Endothelial cell of umbilical vein (primary cell): ENCODE data around the gene PGAP6. TPM values are rescaled to one million over a fixed set of nuclear protein-coding genes. Genes with fewer than 3 reads are reported as not detected.

Experiments
- BruUV-seq: library from RNA; stranded (reverse); fragments of 400-500 nt; replicated peaks from 2 replicates; lab custom pipeline; 2021; lab: Mats Ljungman, UMichigan
- CTCF ChIA-PET: fragments of 300-600, 350-600 bp; sonication (Branson Sonifier 250); formaldehyde crosslinking; loops from one replicate; lab custom pipeline; 2021; ENCODE audit warnings: antibody characterized with exemption, inconsistent platforms; lab: Charles Lee
- POLR2A ChIA-PET: fragments of 300-600, 350-600 bp; sonication (Branson Sonifier 250); formaldehyde crosslinking; loops from one replicate; lab custom pipeline; 2021; ENCODE audit warnings: antibody characterized with exemption, inconsistent platforms; lab: Charles Lee
- DNase-seq: peaks from one replicate; pipeline ENCODE4 v3.0.0-alpha.2; 2011; ENCODE audit warnings: low read depth, low spot score
- FAIRE-seq: peaks from 2 replicates; lab custom pipeline; 2011; peaks lifted over from hg19 to GRCh38; lab: Jason Lieb, UNC
- H2AFZ ChIP-seq: 2 replicates; pipeline ENCODE4 v1.6.0; 2012; ENCODE audit warnings: low read depth, low read length, control low read depth, inconsistent platforms
- H3K27ac ChIP-seq: 2 replicates; pipeline ENCODE4 v1.5.1; 2011; ENCODE audit warnings: low read depth, mild to moderate bottlenecking, control low read depth, low read length, moderate library complexity; ENCODE audit not compliant: insufficient read depth
- H3K27me3 ChIP-seq, 2 experiments: 2 replicates each; pipeline versions ENCODE4 v1.6.0 to v1.6.1; 2011; ENCODE audit warnings: low read length in 2 of 2, mixed read lengths in 1 of 2; ENCODE audit not compliant: control insufficient read depth in 2 of 2, insufficient read depth in 2 of 2
- H3K36me3 ChIP-seq, 2 experiments: 2 replicates in 1 of 2; 3 replicates in 1 of 2; pipeline ENCODE4 v1.5.1; 2011; ENCODE audit warnings: low read length in 2 of 2, mild to moderate bottlenecking in 1 of 2, moderate library complexity in 1 of 2; ENCODE audit not compliant: control insufficient read depth in 2 of 2, insufficient read depth in 2 of 2; ENCODE audit errors: extremely low read depth in 1 of 2
- H3K4me1 ChIP-seq: 3 replicates; pipeline ENCODE4 v1.5.1; 2011; ENCODE audit warnings: mild to moderate bottlenecking, low read length; ENCODE audit not compliant: control insufficient read depth, insufficient read depth; ENCODE audit errors: extremely low read depth
- H3K4me2 ChIP-seq: 2 replicates; pipeline ENCODE4 v1.6.1; 2011; ENCODE audit warnings: low read length, control low read depth, mixed read lengths; ENCODE audit not compliant: insufficient read depth
- H3K4me3 ChIP-seq, 3 experiments: fragments of 200-600 bp in 1 of 3; sonication (generic), shearing (Covaris generic) in 1 of 3; replicated peaks in 1 of 3; 2 replicates each; pipeline ENCODE4 v1.5.1; 2011 to 2016; ENCODE audit warnings: control low read depth in 3 of 3, low read length in 3 of 3, mild to moderate bottlenecking in 2 of 3, inconsistent platforms in 1 of 3, low read depth in 1 of 3, moderate library complexity in 1 of 3; ENCODE audit not compliant: insufficient read depth in 1 of 3
- H3K79me2 ChIP-seq: 2 replicates; pipeline ENCODE4 v1.6.0; 2012; ENCODE audit warnings: low read length, inconsistent platforms; ENCODE audit not compliant: control insufficient read depth, insufficient read depth
- H3K9ac ChIP-seq: replicated peaks from 2 replicates; pipeline ENCODE3; 2011; ENCODE audit warnings: low read length, control low read depth; ENCODE audit not compliant: insufficient read depth; ENCODE audit errors: extremely low read depth
- H3K9me1 ChIP-seq: replicated peaks from 3 replicates; pipeline ENCODE4 v1.6.0; 2011; ENCODE audit warnings: mild to moderate bottlenecking, low read length; ENCODE audit not compliant: control insufficient read depth, insufficient read depth; ENCODE audit errors: extremely low read depth
- H3K9me3 ChIP-seq: replicated peaks from 2 replicates; pipeline ENCODE4 v1.5.1; 2012; ENCODE audit warnings: low read length, inconsistent platforms; ENCODE audit not compliant: control insufficient read depth, insufficient read depth
- H4K20me1 ChIP-seq: replicated peaks from 2 replicates; pipeline ENCODE3; 2011; ENCODE audit warnings: mild to moderate bottlenecking, low read length; ENCODE audit not compliant: control insufficient read depth, insufficient read depth; ENCODE audit errors: extremely low read depth
- EZH2 ChIP-seq: IDR thresholded peaks from 2 replicates; pipeline ENCODE4 v1.6.1; 2012; ENCODE audit warnings: borderline replicate concordance, low read depth, mild to moderate bottlenecking, moderate library complexity, low read length, inconsistent platforms; ENCODE audit not compliant: severe bottlenecking
- FOS ChIP-seq: IDR thresholded peaks from 2 replicates; pipeline ENCODE4 v1.6.1; 2011; ENCODE audit warnings: mild to moderate bottlenecking, low read length, moderate library complexity, borderline replicate concordance; ENCODE audit not compliant: insufficient read depth
- GATA2 ChIP-seq: IDR thresholded peaks from 2 replicates; pipeline ENCODE4 v1.7.0; 2011; ENCODE audit warnings: low read depth, mild to moderate bottlenecking, moderate library complexity, mixed read lengths, low read length; ENCODE audit not compliant: insufficient read length, insufficient read depth
- JUN ChIP-seq: IDR thresholded peaks from 2 replicates; pipeline ENCODE4 v1.6.1; 2011; ENCODE audit warnings: borderline replicate concordance, low read depth; ENCODE audit not compliant: insufficient read length, insufficient read depth
- MYC ChIP-seq: IDR thresholded peaks from one replicate; pipeline ENCODE4 v1.6.1; 2011; ENCODE audit warnings: mild to moderate bottlenecking, low read depth, low read length
- POLR2A ChIP-seq: IDR thresholded peaks from 2 replicates; pipeline ENCODE4 v1.6.1; 2012; ENCODE audit warnings: low read depth, mild to moderate bottlenecking, control low read depth, low read length
- POLR2AphosphoS5 ChIP-seq: IDR thresholded peaks from 2 replicates; pipeline ENCODE4 v1.6.1; 2012; ENCODE audit warnings: low read depth, mild to moderate bottlenecking, control low read depth, low read length, moderate library complexity; ENCODE audit not compliant: insufficient read depth
- dilution Hi-C: fragments of 300-500 bp; cut with MboI; formaldehyde crosslinking; loops from one replicate; pipeline ENCODE4 v1.15.0; 2019; ENCODE audit warnings: low sequenced_read_pairs; ENCODE audit not compliant: extremely low pct_ligation_motif_present
- intact Hi-C: fragments of 100-400 bp; cut with micrococcal nuclease; formaldehyde crosslinking; loops from one replicate; pipeline ENCODE4 v1.10.0; 2022
- polyA plus RNA-seq, 4 experiments: library from polyadenylated mRNA; depleted of rRNA in 3 of 4; stranded (reverse) in 3 of 4; unstranded in 1 of 4; fragments of >200 nt; gene quantifications; 2 replicates each; pipeline versions ENCODE4 v1.2.1 to v1.2.3, GENCODE V29; 2011 to 2012; ENCODE audit warnings: missing spikeins in 1 of 4
- total RNA-seq: library from RNA; stranded (reverse); gene quantifications from 2 replicates; pipeline ENCODE4 v1.2.3, GENCODE V29; 2021
- TF ChIP-seq, protein P1 (sequence below), 2 donors: IDR thresholded peaks; 1 replicate in 1 of 2; 2 replicates in 1 of 2; pipeline ENCODE4 v1.5.1; 2011; ENCODE audit warnings: low read length in 2 of 2, mild to moderate bottlenecking in 2 of 2, moderate library complexity in 2 of 2, control low read depth in 1 of 2, inconsistent platforms in 1 of 2, low read depth in 1 of 2; ENCODE audit not compliant: insufficient read depth in 1 of 2; ENCODE audit errors: extremely low read depth in 1 of 2
- TF ChIP-seq, protein P2 (sequence below): IDR thresholded peaks from 2 replicates; pipeline ENCODE4 v1.6.1; 2011; ENCODE audit not compliant: insufficient read depth, insufficient read length

PGAP6 gene
- total and polyA plus RNA-seq, 2 donors (not counting 3 experiments of a cell fraction or from before 2014, with no cell fraction given): 89.8 to 365 TPM

DNA sequence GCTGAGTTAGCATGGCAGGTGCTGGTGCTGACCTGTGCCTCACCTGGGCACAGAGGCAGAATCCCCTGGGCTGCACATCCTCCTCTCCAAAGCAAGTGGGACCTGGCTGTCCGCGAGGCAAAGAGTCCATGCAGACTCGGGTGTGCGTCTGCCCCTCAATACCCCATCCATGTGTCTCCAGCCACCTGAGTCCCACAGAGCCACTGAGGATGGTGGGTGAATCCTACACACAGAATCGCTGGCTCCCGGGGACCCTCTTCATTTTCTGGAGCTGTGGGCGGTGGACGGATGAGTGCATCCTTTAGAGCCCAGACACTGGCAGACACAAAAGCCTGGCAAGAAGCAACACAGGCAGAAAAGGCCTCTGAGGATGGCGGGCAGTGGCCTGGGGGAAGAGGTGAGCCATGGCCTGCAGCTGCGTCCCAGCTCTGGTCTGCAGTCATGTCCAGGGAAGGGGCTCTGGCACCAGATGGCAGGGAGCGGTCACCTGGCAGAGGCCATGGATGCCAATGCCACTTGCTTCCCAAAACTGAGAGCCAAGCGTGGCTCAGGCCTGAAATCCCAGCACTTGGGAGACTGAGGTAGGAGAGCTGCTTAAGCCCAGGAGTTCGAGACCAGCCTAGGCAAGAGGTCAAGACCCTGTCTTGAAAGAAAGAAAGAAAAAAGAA, 59.2 kb downstream of the PGAP6 start:
- CTCF ChIA-PET: interaction anchor here (1.4 kb wide), 1 partner anchor 15 kb away, joined by 3 read pairs; no protein-coding TSS in a partner anchor
- Histone ChIP-seq H3K4me3 (no peak overlapping the region), H3K79me2 (peaks cover 68% of the 10 kb centered on the region), H4K20me1 (no peaks in the 10 kb centered on the region), H3K4me2 (no peak overlapping the region), H3K27me3 (no peaks in the 10 kb centered on the region), H3K27ac (no peak overlapping the region), H3K9ac (no peak overlapping the region), H3K4me1 (peaks cover 10% of the 10 kb centered on the region), H3K9me3 (no peaks in the 10 kb centered on the region), H3K9me1 (no peaks in the 10 kb centered on the region), H3K36me3 (peaks cover 0 to 2% of the 10 kb centered on the region in 2 experiments), H2AFZ (no peak overlapping the region)
- DNase-seq: no peak
- no TSS peak for BruUV-seq
- POLR2A ChIA-PET: no interaction called here
- TF ChIP-seq MYC: no peak
- intact Hi-C loops: no loop called here
- dilution Hi-C loops: no loop called here
- FAIRE-seq: no peak

DNA sequence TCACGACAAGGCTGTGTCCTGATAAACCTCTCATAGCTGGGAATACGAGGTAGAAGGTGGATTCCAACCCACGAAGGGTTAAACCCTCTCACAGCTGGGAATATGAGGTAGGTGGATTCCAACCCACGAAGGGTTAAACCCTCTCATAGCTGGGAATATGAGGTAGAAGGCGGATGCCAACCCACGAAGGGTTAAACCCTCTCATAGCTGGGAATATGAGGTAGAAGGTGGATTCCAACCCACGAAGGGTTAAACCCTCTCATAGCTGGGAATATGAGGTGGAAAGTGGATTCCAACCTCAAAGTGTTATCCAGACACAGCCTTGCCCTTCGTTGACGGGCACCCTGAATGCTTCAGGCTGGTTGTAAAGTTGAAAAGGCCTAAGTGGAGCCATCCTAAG, 60.2 kb downstream of the PGAP6 start:
- H3K36me3 ChIP-seq: peaks cover 0 to 2% of the 10 kb centered on the region in 2 experiments
- dilution Hi-C loops (no loop called here), intact Hi-C loops (no loop called here)
- POLR2A ChIA-PET: no interaction called here
- peaks cover 3% of the 10 kb centered on the region for H3K4me1 ChIP-seq
- CTCF ChIA-PET: interaction anchor here (1.4 kb wide), 1 partner anchor 14 kb away, joined by 3 read pairs; no protein-coding TSS in a partner anchor
- peaks cover 73% of the 10 kb centered on the region for H3K79me2 ChIP-seq
- H3K9me3 ChIP-seq: no peaks in the 10 kb centered on the region
- H3K9ac ChIP-seq: no peak overlapping the region
- BruUV-seq: no TSS peak
- H3K27me3 ChIP-seq: no peaks in the 10 kb centered on the region
- DNase-seq (no peak), FAIRE-seq (no peak)
- TF ChIP-seq POLR2A: no peak
- no peak for TF ChIP-seq EZH2
- TF ChIP-seq JUN: no peak
- TF ChIP-seq POLR2AphosphoS5: no peak
- TF ChIP-seq GATA2: no peak
- TF ChIP-seq, protein P1, sequence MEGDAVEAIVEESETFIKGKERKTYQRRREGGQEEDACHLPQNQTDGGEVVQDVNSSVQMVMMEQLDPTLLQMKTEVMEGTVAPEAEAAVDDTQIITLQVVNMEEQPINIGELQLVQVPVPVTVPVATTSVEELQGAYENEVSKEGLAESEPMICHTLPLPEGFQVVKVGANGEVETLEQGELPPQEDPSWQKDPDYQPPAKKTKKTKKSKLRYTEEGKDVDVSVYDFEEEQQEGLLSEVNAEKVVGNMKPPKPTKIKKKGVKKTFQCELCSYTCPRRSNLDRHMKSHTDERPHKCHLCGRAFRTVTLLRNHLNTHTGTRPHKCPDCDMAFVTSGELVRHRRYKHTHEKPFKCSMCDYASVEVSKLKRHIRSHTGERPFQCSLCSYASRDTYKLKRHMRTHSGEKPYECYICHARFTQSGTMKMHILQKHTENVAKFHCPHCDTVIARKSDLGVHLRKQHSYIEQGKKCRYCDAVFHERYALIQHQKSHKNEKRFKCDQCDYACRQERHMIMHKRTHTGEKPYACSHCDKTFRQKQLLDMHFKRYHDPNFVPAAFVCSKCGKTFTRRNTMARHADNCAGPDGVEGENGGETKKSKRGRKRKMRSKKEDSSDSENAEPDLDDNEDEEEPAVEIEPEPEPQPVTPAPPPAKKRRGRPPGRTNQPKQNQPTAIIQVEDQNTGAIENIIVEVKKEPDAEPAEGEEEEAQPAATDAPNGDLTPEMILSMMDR (IDR thresholded peaks at IDR 0.05; ENCODE audit: extremely low read depth in 1 of 2, insufficient read depth in 1 of 2, low read depth in 1 of 2, low read length in 2 of 2): no peak
- TF ChIP-seq, protein P2, sequence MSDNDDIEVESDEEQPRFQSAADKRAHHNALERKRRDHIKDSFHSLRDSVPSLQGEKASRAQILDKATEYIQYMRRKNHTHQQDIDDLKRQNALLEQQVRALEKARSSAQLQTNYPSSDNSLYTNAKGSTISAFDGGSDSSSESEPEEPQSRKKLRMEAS: no peak
- TF ChIP-seq FOS: no peak
- TF ChIP-seq MYC: no peak
- no peak overlapping the region for H3K4me3 ChIP-seq
- H3K27ac ChIP-seq: no peak overlapping the region
- H4K20me1 ChIP-seq: no peaks in the 10 kb centered on the region
- no peak overlapping the region for H3K4me2 ChIP-seq
- no peak overlapping the region for H2AFZ ChIP-seq
- H3K9me1 ChIP-seq: no peaks in the 10 kb centered on the region
